ENCODE measurements around the gene IKBKE.

- TF ChIP-seq CTCF (IDR thresholded peaks at IDR 0.05; ENCODE audit: low read length) (peak; percentile 91), EZH2 (IDR thresholded peaks at IDR 0.05; ENCODE audit: borderline replicate concordance, low read length) (no peak)
These were observed 8.4 kb upstream of the IKBKE start for GRCh38 chr1:206461602-206462455.
